Measurements from ENCODE around the gene FGF14.
"Not testable (repeated sequence)": the region's sequence is repeated elsewhere in the genome, so short reads cannot be mapped to it uniquely, and the experiment has no call there.

FGF14 gene

GRCh38 chr13:102136735-102137296, 265.0 kb downstream of the FGF14 start:
- DNase-seq, result no peak

GRCh38 chr13:102132777-102133295, 269.0 kb downstream of the FGF14 start:
- no peak for DNase-seq

GRCh38 chr13:102131246-102131645, 270.6 kb downstream of the FGF14 start:
- DNase-seq, result no peak

- DNase-seq, result no peak
Measured at GRCh38 chr13:102128216-102128810, 273.5 kb downstream of the FGF14 start.

GRCh38 chr13:102127153-102127552, 274.7 kb downstream of the FGF14 start:
- no peak for DNase-seq

GRCh38 chr13:102122147-102122546, 279.7 kb downstream of the FGF14 start:
- DNase-seq, result no peak

- no peak for DNase-seq
Measured at GRCh38 chr13:102117175-102117831, 284.5 kb downstream of the FGF14 start.

- no peak for DNase-seq
Measured at GRCh38 chr13:102103469-102103868, 298.4 kb downstream of the FGF14 start.

GRCh38 chr13:102100234-102100633, 301.6 kb downstream of the FGF14 start:
- no peak for DNase-seq

GRCh38 chr13:102097708-102098107, 304.1 kb downstream of the FGF14 start:
- DNase-seq, result peak in 1 of 51 donors; percentile 1

GRCh38 chr13:102093288-102093687, 308.6 kb downstream of the FGF14 start:
- not testable (repeated sequence) for DNase-seq

GRCh38 chr13:102091231-102091630, 310.6 kb downstream of the FGF14 start:
- no peak for DNase-seq

- no peak for DNase-seq
Measured at GRCh38 chr13:102090532-102090931, 311.3 kb downstream of the FGF14 start.

GRCh38 chr13:102089722-102090121, 312.1 kb downstream of the FGF14 start:
- DNase-seq, result no peak

- DNase-seq, result no peak
Measured at GRCh38 chr13:102089177-102089576, 312.7 kb downstream of the FGF14 start.

- no peak for DNase-seq
Measured at GRCh38 chr13:102073251-102073650, 328.6 kb downstream of the FGF14 start.

GRCh38 chr13:102071711-102072110, 330.1 kb downstream of the FGF14 start:
- no peak for DNase-seq

GRCh38 chr13:102068323-102068722, 333.5 kb downstream of the FGF14 start:
- DNase-seq, result not testable (repeated sequence)

- DNase-seq, result no peak
Measured at GRCh38 chr13:102055090-102055779, 346.6 kb downstream of the FGF14 start.

- DNase-seq, result no peak
Measured at GRCh38 chr13:102049853-102050252, 352.0 kb downstream of the FGF14 start.

- DNase-seq, result no peak
Measured at GRCh38 chr13:102045731-102046130, 356.1 kb downstream of the FGF14 start.

GRCh38 chr13:102042746-102043145, 359.1 kb downstream of the FGF14 start:
- no peak for DNase-seq
